Kidney capillary endothelial cell (primary cell): ENCODE measurements around the gene EXD1.
"Not testable (repeated sequence)": the region's sequence is repeated elsewhere in the genome, so short reads cannot be mapped to it uniquely, and the experiment has no call there.

Experiments
- DNase-seq: peaks from one replicate; pipeline ENCODE4 v3.0.0-alpha.2; 2018; ENCODE audit warnings: low spot score

The EXD1 gene

DNA sequence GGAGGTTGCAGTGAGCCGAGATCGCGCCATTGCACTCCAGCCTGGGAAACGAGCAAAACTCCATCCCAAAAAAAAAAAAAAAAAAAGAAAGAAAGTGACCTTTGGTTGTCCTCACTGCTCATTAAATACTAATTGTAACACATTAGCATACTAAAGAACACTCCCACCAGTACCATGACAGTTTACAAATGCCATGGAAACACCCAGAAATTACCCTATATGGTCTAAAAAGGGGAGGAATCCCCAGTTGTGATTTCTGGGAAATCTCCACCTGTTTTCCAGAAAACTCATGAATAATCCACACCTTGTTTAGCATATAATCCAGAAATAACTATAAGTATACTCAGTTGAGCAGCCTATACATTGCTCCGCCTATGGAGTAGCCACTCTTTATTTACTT is 90.9 kb downstream of the EXD1 start:
- DNase-seq: no peak

DNA sequence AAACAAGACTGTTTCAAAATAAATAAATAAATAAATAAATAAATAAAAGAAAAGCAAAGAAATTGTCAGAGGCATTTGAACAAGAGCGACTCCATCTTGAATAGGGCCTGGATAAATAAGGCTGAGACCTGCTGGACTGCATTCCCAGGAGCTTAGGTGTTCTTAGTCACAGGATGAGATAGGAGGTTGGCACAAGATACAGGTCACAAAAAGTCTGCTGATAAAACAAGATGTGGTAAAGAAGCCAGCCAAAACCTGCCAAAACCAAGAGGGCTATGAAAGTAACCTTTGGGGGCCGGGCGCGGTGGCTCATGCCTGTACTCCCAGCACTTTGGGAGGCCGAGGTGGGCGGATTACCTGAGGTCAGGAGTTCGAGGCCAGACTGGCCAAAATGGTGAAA is 91.4 kb downstream of the EXD1 start:
- DNase-seq: not testable (repeated sequence)

DNA sequence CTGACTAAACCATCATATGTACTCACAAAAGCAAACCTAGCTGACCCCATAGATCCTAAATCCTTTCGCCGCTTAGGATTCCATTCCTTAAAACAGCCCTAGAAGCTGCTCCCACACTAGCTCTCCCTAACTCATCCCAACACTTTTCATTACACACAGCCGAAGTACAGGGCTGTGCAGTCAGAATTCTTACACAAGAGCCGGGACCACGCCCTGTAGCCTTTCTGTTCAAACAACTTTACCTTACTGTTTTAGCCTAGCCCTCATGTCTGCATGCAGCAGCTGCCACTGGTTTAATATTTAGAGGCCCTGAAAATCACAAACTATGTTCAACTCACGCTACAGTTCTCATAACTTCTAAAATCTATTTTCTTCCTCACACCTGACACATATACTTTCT is 95.0 kb downstream of the EXD1 start:
- DNase-seq: not testable (repeated sequence)

DNA sequence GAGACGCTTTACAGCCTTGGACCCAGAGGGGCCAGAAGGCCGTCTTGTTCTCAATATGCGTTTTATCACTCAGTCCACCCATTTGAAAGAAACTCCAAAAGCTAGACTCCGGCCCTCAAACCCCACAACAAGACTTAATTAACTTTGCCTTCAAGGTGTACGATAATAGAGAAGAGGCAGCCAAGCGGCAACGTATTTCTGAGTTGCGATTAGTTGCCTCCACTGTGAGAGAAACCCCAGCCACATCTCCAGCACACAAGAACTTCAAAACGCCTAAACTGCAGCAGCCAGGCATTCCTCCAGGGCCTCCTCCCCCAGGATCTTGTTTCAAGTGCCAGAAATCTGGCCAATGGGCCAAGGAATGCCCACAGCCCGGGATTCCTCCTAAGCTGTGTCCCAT is 97.1 kb downstream of the EXD1 start:
- no peak for DNase-seq
